ENCODE measurements around the gene PCCA. TPM values are rescaled to one million over a fixed set of nuclear protein-coding genes. Genes with fewer than 3 reads are reported as not detected.

Gene PCCA
- total and polyA plus RNA-seq, 2 donors (not counting 1 experiment from before 2014, with no cell fraction given): 4.8 to 17.4 TPM

DNA sequence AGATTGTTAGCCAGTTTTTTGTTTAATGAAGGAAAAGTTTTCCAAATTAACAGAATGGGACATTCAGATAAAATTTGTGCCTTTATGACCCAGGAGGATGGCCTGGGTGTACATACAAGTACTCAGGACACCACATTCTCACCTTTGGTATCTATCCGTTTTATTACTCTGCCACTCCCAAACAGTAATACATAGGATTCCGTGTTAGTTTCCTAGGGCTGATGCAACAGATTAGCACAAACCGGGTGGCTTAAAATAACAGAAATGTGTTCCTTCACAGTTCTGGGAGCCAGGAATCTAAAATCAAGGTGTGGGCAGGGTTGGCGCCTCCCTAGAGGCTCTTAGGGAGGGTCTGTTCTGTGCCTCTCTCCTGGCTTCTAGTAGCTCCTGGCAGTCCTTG lies 369.8 kb downstream of the PCCA start:
- Mint-ChIP-seq H3K4me3 (no peak overlapping the region), H3K4me1 (no peaks in the 10 kb centered on the region), H3K27me3 (no peaks in the 10 kb centered on the region), H3K27ac (no peak overlapping the region), H3K9me3 (ENCODE audit: insufficient read depth) (no peaks in the 10 kb centered on the region)
- H3K4me3 ChIP-seq (ENCODE audit: control extremely low read depth in 1 of 5, extremely low read depth in 1 of 5, insufficient read depth in 1 of 5, low read depth in 2 of 5, low read length in 4 of 5): no peak overlapping the region
- TF ChIP-seq EZH2 (IDR thresholded peaks at IDR 0.05; ENCODE audit: borderline replicate concordance, insufficient read depth, low read depth, low read length, poor library complexity, severe bottlenecking): no peak
- TF ChIP-seq, protein P1, sequence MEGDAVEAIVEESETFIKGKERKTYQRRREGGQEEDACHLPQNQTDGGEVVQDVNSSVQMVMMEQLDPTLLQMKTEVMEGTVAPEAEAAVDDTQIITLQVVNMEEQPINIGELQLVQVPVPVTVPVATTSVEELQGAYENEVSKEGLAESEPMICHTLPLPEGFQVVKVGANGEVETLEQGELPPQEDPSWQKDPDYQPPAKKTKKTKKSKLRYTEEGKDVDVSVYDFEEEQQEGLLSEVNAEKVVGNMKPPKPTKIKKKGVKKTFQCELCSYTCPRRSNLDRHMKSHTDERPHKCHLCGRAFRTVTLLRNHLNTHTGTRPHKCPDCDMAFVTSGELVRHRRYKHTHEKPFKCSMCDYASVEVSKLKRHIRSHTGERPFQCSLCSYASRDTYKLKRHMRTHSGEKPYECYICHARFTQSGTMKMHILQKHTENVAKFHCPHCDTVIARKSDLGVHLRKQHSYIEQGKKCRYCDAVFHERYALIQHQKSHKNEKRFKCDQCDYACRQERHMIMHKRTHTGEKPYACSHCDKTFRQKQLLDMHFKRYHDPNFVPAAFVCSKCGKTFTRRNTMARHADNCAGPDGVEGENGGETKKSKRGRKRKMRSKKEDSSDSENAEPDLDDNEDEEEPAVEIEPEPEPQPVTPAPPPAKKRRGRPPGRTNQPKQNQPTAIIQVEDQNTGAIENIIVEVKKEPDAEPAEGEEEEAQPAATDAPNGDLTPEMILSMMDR (IDR thresholded peaks at IDR 0.05): no peak
- no peak for ATAC-seq (ENCODE audit: low read depth)
- no peaks in the 10 kb centered on the region for H3K79me2 ChIP-seq (ENCODE audit: control insufficient read depth, insufficient read depth, low read length)
- H3K4me1 ChIP-seq (ENCODE audit: control insufficient read depth in 2 of 2, insufficient read depth in 2 of 2, low read length in 2 of 2): no peaks in the 10 kb centered on the region
- H3K4me2 ChIP-seq (replicated peaks; ENCODE audit: low read depth, low read length, poor library complexity, severe bottlenecking): no peak overlapping the region
- H3K36me3 ChIP-seq (replicated peaks in 1 of 2; ENCODE audit: control extremely low read depth in 1 of 2, control insufficient read depth in 1 of 2, extremely low read depth in 1 of 2, insufficient read depth in 2 of 2, low read length in 1 of 2): no peaks in the 10 kb centered on the region
- DNase-seq: no peak
- H3K27me3 ChIP-seq (replicated peaks in 1 of 4; ENCODE audit: control extremely low read depth in 1 of 4, control insufficient read depth in 3 of 4, insufficient read depth in 4 of 4, low read length in 3 of 4): no peaks in the 10 kb centered on the region
- intact Hi-C loops (cut with micrococcal nuclease): no loop called here
- peaks cover 0 to 8% (median 4%) of the 10 kb centered on the region in 3 donors for H3K9me3 ChIP-seq (ENCODE audit: control extremely low read depth in 1 of 3, control insufficient read depth in 2 of 3, insufficient read depth in 1 of 3, low read length in 2 of 3)
- CTCF ChIA-PET: no interaction called here
- H4K20me1 ChIP-seq (ENCODE audit: control insufficient read depth, insufficient read depth, low read length, poor library complexity, severe bottlenecking): no peaks in the 10 kb centered on the region
- POLR2A ChIA-PET: no interaction called here
- no peak overlapping the region for H3K27ac ChIP-seq (ENCODE audit: low read length in 2 of 2)
- no peak overlapping the region for H2AFZ ChIP-seq (ENCODE audit: insufficient read depth, low read depth, low read length, poor library complexity, severe bottlenecking)
- no peak overlapping the region for H3K9ac ChIP-seq (ENCODE audit: low read length)
- WGBS (ENCODE audit: insufficient coverage): 100% methylated on average over 4 of the region's 4 CpGs

DNA sequence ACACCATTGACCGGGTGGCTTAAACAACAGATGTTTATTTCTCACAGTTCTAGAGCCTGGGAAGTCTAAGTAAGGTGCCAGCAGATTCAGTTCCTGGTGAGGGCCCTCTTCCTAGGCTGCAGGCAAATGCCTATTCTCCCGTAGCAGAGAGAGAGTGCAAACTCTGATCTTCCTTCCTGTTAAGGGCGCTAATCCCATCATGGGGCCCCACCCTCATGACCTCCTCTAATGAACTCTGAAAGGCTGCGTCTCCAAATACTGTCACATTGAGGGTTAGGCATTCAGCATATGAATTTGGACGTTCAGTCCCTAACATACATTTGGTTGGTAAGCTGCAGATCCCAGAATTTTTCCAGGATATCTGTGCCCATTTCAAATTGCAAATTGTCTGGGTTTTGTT lies 370.9 kb downstream of the PCCA start:
- H3K27ac Mint-ChIP-seq: no peak overlapping the region
- H3K4me1 Mint-ChIP-seq: no peaks in the 10 kb centered on the region
- POLR2A ChIA-PET: no interaction called here
- no peaks in the 10 kb centered on the region for H4K20me1 ChIP-seq (ENCODE audit: control insufficient read depth, insufficient read depth, low read length, poor library complexity, severe bottlenecking)
- 98% methylated on average over 5 of the region's 5 CpGs for WGBS (ENCODE audit: insufficient coverage)
- H3K27me3 ChIP-seq (replicated peaks in 1 of 4; ENCODE audit: control extremely low read depth in 1 of 4, control insufficient read depth in 3 of 4, insufficient read depth in 4 of 4, low read length in 3 of 4): no peaks in the 10 kb centered on the region
- H3K4me1 ChIP-seq (ENCODE audit: control insufficient read depth in 2 of 2, insufficient read depth in 2 of 2, low read length in 2 of 2): no peaks in the 10 kb centered on the region
- no peak overlapping the region for H3K4me3 Mint-ChIP-seq
- H3K36me3 ChIP-seq (replicated peaks in 1 of 2; ENCODE audit: control extremely low read depth in 1 of 2, control insufficient read depth in 1 of 2, extremely low read depth in 1 of 2, insufficient read depth in 2 of 2, low read length in 1 of 2): no peaks in the 10 kb centered on the region
- no peak overlapping the region for H2AFZ ChIP-seq (ENCODE audit: insufficient read depth, low read depth, low read length, poor library complexity, severe bottlenecking)
- H3K4me2 ChIP-seq (replicated peaks; ENCODE audit: low read depth, low read length, poor library complexity, severe bottlenecking): no peak overlapping the region
- H3K9me3 Mint-ChIP-seq (ENCODE audit: insufficient read depth): no peaks in the 10 kb centered on the region
- H3K9ac ChIP-seq (ENCODE audit: low read length): no peak overlapping the region
- no peaks in the 10 kb centered on the region for H3K79me2 ChIP-seq (ENCODE audit: control insufficient read depth, insufficient read depth, low read length)
- no peak overlapping the region for H3K4me3 ChIP-seq (ENCODE audit: control extremely low read depth in 1 of 5, extremely low read depth in 1 of 5, insufficient read depth in 1 of 5, low read depth in 2 of 5, low read length in 4 of 5)
- H3K9me3 ChIP-seq (ENCODE audit: control extremely low read depth in 1 of 3, control insufficient read depth in 2 of 3, insufficient read depth in 1 of 3, low read length in 2 of 3): peaks cover 0 to 8% (median 4%) of the 10 kb centered on the region in 3 donors
- intact Hi-C loops (cut with micrococcal nuclease): no loop called here
- CTCF ChIA-PET: interaction anchor here (0.6 kb wide), 1 partner anchor 1543 kb away, joined by 5 read pairs; no protein-coding TSS in a partner anchor
- TF ChIP-seq EZH2 (IDR thresholded peaks at IDR 0.05; ENCODE audit: borderline replicate concordance, insufficient read depth, low read depth, low read length, poor library complexity, severe bottlenecking): no peak
- TF ChIP-seq, protein P1 (IDR thresholded peaks at IDR 0.05): no peak
- H3K27me3 Mint-ChIP-seq: no peaks in the 10 kb centered on the region
- no peak for DNase-seq
- H3K27ac ChIP-seq (ENCODE audit: low read length in 2 of 2): no peak overlapping the region
- no peak for ATAC-seq (ENCODE audit: low read depth)
